HG02840 (cell line): ENCODE data around the gene IFTAP.

Source experiments
- ATAC-seq: cut with Tn5 transposase; IDR thresholded peaks from one replicate; pipeline ENCODE4 v1.9.1; 2021; ENCODE audit warnings: mild to moderate bottlenecking, moderate library complexity, moderate number of reproducible peaks; ENCODE audit not compliant: unreplicated experiment, low FRiP score

Gene IFTAP

DNA sequence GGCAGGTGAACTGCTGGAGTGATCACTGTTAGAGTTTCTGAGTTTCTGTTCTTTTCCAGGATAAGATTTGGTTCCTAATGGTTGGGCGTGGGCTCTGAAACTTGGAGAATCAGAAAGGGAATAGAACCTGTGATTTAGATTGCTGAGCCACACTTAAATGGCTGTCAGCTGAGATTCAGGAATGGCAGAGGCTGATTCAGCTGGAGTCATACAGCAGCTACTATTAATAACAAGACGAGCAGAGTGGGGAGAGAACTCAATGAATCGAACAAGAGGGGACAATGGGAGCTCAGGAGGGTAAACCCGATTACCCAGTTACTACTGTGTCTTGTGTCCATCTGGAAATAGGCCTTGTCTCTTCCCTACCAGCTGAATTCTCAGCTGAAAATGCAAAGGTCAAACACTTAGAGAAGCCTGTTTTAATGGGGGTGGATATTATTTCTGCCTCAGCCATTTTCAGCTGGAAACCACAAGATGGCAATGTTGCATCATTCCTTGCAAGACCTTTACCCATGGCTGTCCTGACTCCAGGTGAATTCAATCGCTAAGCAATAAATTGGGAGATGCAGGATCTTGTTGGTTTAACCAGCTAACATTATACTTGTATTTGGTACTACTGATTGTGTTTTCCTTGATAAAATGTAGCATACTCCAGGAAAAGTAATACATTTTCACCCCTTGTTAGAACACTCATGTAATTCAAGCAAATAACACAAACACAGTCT lies 108.2 kb downstream of the IFTAP start:
- peak; percentile 74 for ATAC-seq

DNA sequence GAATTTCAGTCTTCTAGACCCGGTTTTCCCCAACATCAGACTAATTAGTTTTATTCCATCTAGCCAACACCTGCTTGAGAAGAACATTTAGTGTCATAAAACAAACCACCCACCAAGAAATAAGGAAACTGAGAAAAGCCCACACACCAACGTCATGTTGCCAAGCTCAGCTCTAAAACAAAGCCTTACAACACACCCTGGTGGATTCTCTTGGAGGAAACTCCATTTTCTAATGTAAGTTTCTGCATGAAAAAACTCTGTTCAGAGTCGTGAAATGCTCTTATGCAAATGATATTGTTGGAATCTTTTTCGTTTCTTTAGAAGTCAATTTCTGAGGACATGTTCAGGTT lies 108.7 kb downstream of the IFTAP start:
- ATAC-seq = peak; percentile 46
